Endothelial cell (in vitro differentiated cells): ENCODE results near the gene MYORG. TPM values are rescaled to one million over a fixed set of nuclear protein-coding genes. Genes with fewer than 3 reads are reported as not detected.

Experiments
- DNase-seq: peaks from one replicate; pipeline ENCODE4 v3.0.0; 2021; ENCODE audit warnings: low spot score
- H3K27ac Mint-ChIP-seq: one replicate; pipeline ENCODE4 v1.8.0; 2021; ENCODE audit warnings: mixed read lengths, inconsistent platforms; ENCODE audit not compliant: unreplicated experiment
- H3K27me3 Mint-ChIP-seq: one replicate; pipeline ENCODE4 v1.8.0; 2021; ENCODE audit warnings: mild to moderate bottlenecking, moderate library complexity, mixed read lengths, inconsistent platforms; ENCODE audit not compliant: unreplicated experiment
- H3K36me3 Mint-ChIP-seq: one replicate; pipeline ENCODE4 v1.8.0; 2021; ENCODE audit warnings: mild to moderate bottlenecking, low read depth, mixed read lengths, inconsistent platforms; ENCODE audit not compliant: unreplicated experiment
- H3K4me1 Mint-ChIP-seq: one replicate; pipeline ENCODE4 v1.8.0; 2021; ENCODE audit warnings: mild to moderate bottlenecking, mixed read lengths, inconsistent platforms; ENCODE audit not compliant: unreplicated experiment
- H3K4me3 Mint-ChIP-seq: one replicate; pipeline ENCODE4 v1.8.0; 2021; ENCODE audit warnings: mild to moderate bottlenecking, mixed read lengths, inconsistent platforms; ENCODE audit not compliant: unreplicated experiment
- H3K9me3 Mint-ChIP-seq: one replicate; pipeline ENCODE4 v1.8.0; 2021; ENCODE audit warnings: mixed read lengths, inconsistent platforms; ENCODE audit not compliant: unreplicated experiment
- long read RNA-seq: library from polyadenylated mRNA; unstranded; transcript quantifications from one replicate; pipeline ENCODE4 v2.0.0, GENCODE V29; 2020; ENCODE audit not compliant: unreplicated experiment
- total RNA-seq: library from RNA; stranded (reverse); fragmentation: NEBNext Ultra II Directional; extraction: Animal tissue kit (Norgen Biotek cat#: 25700); gene quantifications from one replicate; pipeline ENCODE4 v1.2.1, GENCODE V29; 2021; ENCODE audit not compliant: unreplicated experiment
- TF ChIP-seq, protein P1 (sequence below): fragments of 200-600 bp; sonication (generic); IDR thresholded peaks from one replicate; pipeline ENCODE4 v1.5.0; 2021; ENCODE audit warnings: antibody characterized with exemption; ENCODE audit not compliant: unreplicated experiment

MYORG gene
- total RNA-seq, result 77.0 TPM
- long read RNA-seq, full-length matches to known transcripts, result 4 of 10 reads
- long read RNA-seq, partial matches to known transcripts, result 0 of 10 reads
- long read RNA-seq, other reads (novel, unspliced or antisense), result 6 of 10 reads

DNA sequence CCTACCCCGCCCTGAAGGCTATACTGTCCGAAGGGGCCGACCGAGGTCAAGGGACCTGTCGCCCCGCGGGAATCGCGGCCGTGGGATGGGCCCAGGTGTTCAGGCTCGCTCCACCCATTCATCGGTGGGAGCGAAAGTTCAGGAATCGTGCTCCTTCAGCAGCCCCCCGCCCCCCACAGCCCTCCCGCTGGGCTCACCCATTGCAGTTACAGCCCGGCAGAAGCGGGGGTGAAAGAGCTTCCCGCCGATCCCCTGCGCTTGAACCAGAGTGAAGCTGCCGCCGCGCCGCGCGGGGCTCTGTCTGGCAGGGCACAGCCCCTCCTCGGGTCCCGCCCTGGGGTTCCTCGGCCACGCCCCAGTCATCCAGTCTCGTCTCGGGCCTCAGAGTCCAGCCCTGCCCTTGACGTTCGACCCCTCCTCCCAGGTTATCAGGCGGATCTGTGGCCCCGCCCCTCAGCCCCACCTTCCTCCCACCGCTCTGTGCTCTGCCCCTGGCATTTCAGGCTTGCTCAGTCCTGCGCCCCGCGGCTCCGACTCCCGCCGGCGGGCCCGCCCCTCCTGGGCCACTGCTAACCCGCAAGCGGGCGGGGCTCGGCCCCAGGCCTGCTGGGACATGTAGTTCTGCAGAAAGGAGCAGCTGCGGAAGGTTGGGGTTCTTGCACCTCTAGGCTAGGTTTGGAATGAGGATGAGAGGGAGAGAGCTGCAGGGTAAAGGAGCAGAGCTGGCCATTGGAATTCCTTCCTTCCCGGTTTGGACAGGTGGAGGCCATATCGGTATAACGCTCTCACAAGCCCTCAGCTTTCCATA lies at the start of gene MYORG:
MYORG (minus strand) TSS at position 303 of the 808 bp plus-strand sequence. CDS start 3,955 bp downstream, outside the sequence.
- peaks cover 32% of the 10 kb centered on the region for H3K27me3 Mint-ChIP-seq
- H3K4me1 Mint-ChIP-seq, result peaks cover 32% of the 10 kb centered on the region
- peak within 1 kb of the TSS; percentile 97 for H3K4me3 Mint-ChIP-seq
- peak within 1 kb of the TSS; percentile 90 for H3K27ac Mint-ChIP-seq
- peaks cover 17% of the 10 kb centered on the region for H3K36me3 Mint-ChIP-seq
- no peaks in the 10 kb centered on the region for H3K9me3 Mint-ChIP-seq
- peak; percentile 86 for DNase-seq
- TF ChIP-seq, protein P1, sequence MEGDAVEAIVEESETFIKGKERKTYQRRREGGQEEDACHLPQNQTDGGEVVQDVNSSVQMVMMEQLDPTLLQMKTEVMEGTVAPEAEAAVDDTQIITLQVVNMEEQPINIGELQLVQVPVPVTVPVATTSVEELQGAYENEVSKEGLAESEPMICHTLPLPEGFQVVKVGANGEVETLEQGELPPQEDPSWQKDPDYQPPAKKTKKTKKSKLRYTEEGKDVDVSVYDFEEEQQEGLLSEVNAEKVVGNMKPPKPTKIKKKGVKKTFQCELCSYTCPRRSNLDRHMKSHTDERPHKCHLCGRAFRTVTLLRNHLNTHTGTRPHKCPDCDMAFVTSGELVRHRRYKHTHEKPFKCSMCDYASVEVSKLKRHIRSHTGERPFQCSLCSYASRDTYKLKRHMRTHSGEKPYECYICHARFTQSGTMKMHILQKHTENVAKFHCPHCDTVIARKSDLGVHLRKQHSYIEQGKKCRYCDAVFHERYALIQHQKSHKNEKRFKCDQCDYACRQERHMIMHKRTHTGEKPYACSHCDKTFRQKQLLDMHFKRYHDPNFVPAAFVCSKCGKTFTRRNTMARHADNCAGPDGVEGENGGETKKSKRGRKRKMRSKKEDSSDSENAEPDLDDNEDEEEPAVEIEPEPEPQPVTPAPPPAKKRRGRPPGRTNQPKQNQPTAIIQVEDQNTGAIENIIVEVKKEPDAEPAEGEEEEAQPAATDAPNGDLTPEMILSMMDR, result no peak

GRCh38 chr9:34419716-34420504 lies 43.2 kb upstream of the MYORG start:
- Mint-ChIP-seq H3K9me3 (no peaks in the 10 kb centered on the region), H3K27me3 (peaks cover 3% of the 10 kb centered on the region), H3K36me3 (peaks cover 15% of the 10 kb centered on the region), H3K4me1 (peaks cover 46% of the 10 kb centered on the region), H3K4me3 (no peak overlapping the region), H3K27ac (no peak overlapping the region)
- TF ChIP-seq, protein P1, result no peak
- no peak for DNase-seq

DNA sequence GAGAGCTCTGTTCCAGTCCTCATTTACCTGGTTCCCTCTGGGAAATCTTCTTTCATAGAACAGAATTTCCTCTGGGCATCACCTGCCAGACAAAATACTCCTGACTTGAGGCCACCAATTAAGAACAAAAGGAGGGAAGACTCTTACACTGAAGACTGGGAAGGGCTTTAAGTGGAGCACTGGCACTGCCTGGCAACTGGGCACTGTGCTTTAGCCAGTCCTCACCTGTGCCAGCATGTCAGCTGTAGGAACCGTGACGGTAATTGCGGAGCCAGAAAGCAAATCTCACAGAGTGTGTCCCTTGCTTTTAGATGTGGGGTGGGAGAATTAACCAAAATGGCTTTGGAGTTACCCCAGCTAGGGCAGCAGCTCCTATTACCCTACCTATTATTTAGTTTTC lies 41.0 kb upstream of the MYORG start:
- H3K9me3 Mint-ChIP-seq, result no peaks in the 10 kb centered on the region
- peaks cover 9% of the 10 kb centered on the region for H3K36me3 Mint-ChIP-seq
- DNase-seq, result no peak
- no peak overlapping the region for H3K27ac Mint-ChIP-seq
- TF ChIP-seq, protein P1, result no peak
- H3K4me1 Mint-ChIP-seq, result peaks cover 35% of the 10 kb centered on the region
- no peak overlapping the region for H3K4me3 Mint-ChIP-seq
- peaks cover 3% of the 10 kb centered on the region for H3K27me3 Mint-ChIP-seq

- H3K36me3 Mint-ChIP-seq, result peaks cover 4% of the 10 kb centered on the region
- H3K27me3 Mint-ChIP-seq, result no peaks in the 10 kb centered on the region
- no peak overlapping the region for H3K27ac Mint-ChIP-seq
- TF ChIP-seq, protein P1, result no peak
- H3K4me3 Mint-ChIP-seq, result no peak overlapping the region
- peak; percentile 73 for DNase-seq
- no peaks in the 10 kb centered on the region for H3K9me3 Mint-ChIP-seq
- no peaks in the 10 kb centered on the region for H3K4me1 Mint-ChIP-seq
Observed at GRCh38 chr9:34413231-34413852, 36.6 kb upstream of the MYORG start.
